ENCODE data around the gene TRAF7.

Gene TRAF7

DNA sequence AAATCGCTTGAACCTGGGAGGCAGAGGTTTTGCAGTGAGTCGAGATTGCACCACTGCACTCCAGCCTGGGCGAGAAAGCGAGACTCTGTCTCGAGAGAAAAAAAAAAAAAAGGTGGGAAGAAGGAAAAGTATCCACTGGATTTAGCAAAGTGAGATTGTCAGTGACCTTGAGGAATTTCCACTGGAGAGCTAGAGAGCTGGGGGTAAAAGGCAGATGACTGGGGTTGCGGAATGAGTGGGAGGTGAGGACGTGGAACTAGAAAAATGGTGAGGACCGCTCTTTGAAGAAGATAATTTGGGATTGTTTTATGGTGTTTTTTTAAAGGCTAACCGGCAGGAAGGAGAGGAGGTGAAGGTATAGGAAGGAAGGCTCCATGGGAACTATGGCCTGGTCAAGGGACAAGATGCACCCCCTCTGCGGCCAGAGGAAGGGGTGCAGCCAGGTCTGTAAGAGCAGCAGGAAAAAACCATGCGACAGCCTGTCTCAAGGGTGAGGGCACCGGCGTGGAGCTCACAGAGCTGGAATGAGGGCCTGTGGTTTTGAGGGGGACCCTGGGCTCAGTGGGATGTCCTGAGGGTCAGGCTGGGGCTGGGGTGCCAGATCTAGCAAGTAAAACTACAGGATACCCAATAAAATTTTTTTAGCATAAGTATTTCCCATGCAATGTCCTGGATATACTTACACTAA lies 49.0 kb downstream of the TRAF7 start:
- no peak for DNase-seq

DNA sequence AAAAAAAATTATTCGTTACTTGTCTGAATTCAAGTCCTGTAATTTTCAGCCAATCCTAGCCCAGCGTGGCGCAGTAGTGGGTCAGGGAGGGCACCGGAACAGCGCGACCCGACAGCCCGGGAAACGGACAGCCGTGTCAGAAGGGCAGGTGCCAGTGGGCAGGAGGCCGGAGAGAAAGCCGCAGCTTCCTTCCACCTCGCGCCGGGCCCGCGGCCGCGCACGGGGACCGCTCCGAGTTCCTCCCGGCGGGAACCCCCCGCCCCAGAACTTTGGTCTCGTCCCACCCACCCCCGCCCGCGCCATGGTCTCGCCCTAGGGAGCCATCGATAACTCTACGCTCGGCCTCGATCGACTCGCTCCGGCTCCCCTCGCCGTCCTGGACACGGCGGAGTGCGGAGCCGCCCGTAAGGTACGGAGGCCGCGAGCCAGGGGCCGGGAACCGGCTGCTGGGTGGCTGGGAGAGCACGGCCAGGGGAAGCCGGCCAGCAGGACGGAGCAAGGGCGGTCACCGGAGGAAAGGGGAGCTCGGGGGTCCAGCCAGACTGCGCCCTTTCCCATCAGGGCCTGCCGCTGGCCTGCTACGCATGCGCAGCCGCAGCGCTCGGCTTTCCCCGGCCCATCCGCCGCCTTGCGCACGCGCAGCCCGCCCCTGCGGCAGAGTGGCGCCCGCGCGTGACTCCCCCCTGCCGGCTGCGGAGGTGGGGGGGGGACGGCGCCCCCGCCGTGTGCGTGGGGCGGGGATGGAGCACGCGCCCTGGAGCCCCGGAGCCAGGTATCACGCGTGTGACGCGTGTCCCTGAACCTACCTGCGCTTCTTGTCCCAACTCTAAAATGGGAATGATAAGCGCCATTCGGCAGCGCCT lies 49.8 kb downstream of the TRAF7 start, which contains the start of gene MLST8:
Gene MLST8, plus strand, starts transcription at position 351 of the 863 bp plus-strand sequence. CDS start 632 bp downstream, outside the sequence.
- peak; percentile 78 to 95 (median 90) for DNase-seq

DNA sequence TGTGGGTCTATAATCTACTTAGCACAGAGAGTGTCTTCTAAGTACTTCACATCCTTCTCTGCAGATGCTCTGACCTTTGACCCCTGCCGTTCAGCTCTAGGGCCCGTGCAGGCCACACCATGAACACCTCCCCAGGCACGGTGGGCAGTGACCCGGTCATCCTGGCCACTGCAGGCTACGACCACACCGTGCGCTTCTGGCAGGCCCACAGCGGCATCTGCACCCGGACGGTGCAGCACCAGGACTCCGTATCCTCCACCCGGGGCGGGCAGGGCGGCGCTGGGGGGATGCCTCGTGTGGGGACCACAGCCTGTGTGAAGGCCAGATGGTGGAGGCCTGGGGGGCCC lies 50.4 kb downstream of the TRAF7 start:
- DNase-seq = no peak

DNA sequence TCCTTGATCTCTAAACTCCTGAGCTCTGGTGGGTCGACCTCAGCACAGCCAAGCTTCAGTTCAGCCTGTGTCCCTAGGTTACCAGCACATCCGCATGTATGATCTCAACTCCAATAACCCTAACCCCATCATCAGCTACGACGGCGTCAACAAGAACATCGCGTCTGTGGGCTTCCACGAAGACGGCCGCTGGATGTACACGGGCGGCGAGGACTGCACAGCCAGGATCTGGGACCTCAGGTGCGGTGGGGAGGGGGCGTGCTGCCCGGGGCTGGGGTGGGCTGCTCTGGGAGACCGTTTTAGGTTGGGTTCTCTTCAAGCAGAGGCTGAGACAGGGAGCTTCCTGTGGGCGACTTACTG lies 50.8 kb downstream of the TRAF7 start:
- no peak for DNase-seq

DNA sequence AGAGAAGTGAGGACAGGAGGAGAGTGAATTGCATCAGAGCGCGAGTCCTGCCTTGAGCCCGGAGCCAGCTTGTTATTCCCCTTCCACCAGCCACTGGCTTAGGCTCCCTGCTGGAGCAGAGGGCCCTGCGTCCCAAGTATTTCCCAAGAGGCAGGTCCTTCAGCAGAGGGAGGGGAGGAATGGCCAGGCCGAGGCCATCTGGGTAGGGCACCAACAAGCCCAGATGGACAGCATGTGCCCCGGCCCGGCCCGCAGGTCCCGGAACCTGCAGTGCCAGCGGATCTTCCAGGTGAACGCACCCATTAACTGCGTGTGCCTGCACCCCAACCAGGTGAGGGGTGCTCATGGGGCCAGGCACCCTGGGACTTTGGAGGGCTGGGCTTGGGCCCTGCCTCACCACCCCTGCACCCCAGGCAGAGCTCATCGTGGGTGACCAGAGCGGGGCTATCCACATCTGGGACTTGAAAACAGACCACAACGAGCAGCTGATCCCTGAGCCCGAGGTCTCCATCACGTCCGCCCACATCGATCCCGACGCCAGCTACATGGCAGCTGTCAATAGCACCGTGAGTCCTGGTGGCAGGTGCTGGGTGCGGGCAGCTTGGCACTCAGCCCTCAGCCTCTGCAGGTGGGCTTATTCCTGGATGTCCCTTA lies 51.3 kb downstream of the TRAF7 start:
- no peak for DNase-seq

DNA sequence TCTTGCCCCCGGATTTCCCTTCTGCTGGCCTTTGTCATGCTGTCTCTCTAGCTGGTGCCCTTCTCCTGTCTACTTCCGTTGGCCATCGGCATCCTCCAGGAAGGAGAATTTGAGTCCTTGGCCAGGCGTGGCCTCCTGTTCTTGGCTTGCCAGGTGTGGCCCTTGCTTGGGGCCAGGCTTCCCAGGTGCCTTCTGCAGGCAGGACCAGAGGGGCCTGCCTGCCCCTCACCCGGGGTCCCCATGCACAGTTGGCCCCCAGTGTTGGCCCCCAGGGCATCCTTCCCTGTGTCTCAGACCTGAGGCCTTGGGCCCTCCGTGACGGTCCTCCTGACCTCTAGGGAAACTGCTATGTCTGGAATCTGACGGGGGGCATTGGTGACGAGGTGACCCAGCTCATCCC lies 52.3 kb downstream of the TRAF7 start:
- DNase-seq = no peak

DNA sequence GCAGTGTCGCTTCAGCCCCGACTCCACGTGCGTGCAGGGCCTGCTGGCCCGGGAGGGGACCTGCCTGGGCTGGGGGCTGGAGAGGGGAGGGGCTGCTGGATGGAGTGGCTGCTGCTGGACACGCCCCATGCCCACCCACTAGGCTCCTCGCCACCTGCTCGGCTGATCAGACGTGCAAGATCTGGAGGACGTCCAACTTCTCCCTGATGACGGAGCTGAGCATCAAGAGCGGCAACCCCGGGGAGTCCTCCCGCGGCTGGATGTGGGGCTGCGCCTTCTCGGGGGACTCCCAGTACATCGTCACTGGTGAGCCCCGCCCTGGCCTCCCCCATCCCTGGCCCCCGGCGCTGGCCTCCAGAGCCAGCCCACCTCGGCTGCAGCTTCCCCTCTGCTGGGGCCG lies 52.7 kb downstream of the TRAF7 start:
- DNase-seq = no peak

DNA sequence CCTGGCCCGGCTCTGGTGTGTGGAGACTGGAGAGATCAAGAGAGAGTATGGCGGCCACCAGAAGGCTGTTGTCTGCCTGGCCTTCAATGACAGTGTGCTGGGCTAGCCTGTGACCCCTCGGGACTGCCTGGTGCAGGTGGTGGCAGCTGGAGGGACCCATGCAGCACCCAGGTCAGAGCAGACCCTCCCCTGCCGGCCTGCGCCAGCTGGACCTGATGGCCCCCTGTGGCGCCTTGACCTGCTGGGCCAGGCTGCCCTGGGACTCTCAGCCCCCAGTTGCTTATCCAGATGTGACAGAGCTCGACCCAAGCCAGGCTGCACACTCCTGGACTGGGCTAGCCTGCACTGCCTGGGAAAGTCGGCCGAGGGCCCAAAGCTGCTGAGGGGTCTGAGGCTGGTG lies 53.2 kb downstream of the TRAF7 start:
- no peak for DNase-seq

DNA sequence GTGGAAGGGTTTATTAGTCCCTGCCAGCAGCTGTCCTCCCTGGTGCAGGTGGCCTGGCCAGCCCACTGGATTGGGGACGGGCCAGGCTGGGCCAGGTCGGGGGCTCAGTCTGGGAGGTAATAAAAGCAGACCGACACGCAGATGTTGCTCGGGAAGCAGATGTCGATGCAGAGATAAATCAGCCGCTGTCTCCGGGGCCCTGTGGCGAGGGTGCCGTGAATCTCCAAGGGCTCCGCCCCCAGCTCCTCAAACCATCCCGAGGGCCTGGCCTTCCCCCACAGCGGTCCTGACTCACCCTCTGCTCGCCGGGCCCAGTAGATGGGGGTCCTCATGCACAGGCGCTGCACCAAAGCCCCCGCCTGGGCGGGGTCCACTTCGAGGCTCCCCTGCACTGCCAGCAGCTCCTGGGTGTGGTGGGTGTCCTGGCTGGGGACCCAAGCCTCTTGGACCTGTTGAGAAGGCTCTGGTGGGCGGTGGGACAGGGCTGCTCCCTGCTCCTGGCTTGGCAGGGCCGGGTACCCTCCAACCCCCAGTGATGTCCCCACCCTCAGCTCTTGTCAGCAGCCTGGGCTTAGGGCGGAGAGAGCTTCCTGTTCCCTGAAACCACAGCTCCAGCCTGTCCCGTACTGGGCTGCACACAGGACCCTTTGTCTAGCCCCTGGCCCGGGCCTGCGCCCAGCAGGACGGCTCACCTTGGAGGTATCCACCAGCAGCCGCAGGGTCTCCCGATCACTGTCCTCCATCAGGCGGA lies 53.9 kb downstream of the TRAF7 start:
- no peak for DNase-seq

DNA sequence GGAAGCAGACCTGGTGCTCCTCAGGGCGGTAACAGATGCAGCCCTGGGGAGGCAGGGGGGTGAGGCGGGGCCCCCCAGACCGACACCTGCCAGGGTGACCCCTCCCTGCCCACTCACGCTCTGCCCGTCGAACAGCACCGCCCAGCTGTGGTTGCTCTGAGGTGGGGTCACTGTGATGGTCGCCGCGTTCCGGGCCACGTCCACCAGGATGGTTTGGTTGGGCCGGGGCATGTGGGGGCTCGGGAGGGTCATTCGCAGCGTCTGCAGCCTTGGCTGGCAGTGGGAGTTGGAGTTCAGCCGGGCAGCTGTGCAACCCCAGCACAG lies 54.4 kb downstream of the TRAF7 start:
- no peak for DNase-seq

DNA sequence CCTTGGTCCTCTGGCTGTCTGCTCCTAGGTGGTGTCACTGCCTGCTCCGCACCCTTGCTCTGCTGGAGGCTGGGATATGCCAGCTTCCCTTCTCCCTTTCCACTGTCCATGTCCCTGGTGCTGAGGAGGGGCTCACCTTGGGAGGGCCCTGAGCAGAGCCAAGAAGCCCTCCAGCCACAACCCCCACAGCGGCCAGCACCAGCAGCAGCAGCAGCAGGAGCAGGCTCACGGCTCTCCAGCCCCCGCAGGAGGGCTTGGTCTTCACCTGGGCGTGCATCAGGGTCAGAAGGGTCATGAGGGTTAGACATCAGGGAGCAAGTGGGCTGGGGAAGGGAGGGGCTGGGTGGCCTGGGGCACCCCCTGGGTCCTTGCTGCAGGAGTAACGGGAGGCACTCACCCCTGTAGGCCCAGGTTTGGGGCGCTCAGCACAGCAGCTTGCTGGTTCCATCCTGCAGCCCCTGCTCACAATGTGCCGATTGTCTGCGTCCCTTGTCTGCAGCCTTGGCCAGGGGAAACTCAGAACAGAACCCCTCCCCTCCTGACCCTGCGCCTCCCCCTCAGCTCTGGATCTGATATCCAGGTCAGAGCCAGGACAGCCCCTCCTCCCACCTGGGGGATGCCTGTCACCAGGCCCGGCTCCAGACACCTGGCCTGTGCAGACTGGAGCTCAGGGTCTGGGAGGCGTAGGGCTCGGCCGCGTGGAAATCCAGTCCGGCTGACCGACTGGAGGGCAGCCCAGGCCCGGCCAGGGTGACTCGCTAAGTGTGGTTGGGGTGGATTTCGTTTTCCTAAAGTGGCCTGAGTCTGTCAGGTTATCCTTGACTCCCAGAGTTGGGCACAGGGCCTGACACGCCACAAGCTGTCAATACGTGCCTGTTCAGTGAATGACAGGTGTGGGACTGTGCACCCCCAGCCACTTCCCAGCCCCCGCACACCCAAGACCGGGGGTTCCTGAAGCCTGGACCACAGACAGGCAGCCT lies 55.1 kb downstream of the TRAF7 start, which contains the start of gene BRICD5:
Gene BRICD5, minus strand, starts transcription at position 478 of the 980 bp plus-strand sequence. Its CDS starts 30 bp downstream, at position 448.
- DNase-seq = no peak

DNA sequence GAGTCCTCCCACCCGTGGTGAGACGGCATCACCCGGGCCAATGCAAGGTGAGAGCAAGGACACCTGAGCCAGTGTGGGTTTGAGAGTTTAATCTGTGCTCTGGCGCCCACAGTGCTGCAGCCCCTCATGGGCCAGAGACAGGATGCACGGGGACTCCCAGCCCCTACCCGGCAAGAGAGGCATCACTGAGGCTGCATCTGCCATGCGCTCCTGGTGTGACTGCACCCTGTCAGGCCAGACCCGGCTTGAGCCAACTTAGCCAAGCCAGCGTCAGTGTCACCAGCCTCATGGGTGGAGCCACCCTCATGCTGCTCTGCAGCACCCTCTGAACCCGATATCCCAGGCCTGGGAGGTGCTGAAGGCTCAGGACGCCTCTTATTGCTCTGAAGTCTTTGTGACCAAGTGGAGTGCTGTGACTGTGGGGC lies 56.4 kb downstream of the TRAF7 start:
- no peak for DNase-seq

DNA sequence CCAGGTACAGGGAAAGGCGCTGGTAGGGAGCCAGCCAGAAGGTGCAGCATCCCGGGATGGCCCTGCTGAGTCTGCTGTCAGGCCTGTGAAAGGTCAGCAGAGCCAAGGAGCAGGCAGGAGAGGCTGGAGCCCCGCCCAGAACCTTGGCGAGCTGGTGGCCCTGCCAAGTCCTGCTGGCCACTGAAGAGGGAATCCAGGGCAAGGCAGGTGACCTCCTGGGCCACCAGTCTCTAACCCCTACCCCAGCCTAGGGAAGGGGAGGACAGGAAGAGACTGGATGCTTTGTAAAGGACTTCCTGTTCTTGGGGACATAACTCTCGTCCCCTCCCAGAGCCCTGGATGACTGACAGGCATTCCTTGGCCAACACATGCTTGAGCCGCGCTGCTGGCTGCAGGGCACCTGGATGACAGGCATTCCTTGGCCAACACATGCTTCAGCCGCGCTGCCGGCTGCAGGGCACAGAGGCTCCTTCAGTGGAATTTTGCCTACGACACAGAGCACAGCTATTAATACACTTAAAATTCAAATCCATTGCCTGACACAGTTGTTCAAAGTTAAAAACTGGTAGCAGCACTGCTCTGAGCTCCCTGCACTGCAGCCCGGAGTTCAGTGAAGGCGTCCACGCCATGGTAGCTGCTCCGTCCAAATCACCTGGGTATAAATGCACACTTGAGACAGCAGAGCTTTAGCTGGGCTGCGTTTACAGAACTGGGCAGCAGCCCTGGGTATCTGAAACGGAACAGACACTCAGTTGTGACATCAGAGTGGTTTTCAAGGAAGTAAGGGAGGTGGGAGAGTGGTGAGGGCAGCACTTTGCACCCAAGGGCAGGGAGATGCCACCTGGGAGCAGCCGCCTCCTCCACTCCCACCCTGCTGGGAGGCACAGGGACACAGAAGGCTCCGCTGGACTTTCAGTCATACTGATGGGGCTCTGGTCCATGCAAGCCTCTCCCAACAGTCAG lies 57.1 kb downstream of the TRAF7 start:
- no peak for DNase-seq

DNA sequence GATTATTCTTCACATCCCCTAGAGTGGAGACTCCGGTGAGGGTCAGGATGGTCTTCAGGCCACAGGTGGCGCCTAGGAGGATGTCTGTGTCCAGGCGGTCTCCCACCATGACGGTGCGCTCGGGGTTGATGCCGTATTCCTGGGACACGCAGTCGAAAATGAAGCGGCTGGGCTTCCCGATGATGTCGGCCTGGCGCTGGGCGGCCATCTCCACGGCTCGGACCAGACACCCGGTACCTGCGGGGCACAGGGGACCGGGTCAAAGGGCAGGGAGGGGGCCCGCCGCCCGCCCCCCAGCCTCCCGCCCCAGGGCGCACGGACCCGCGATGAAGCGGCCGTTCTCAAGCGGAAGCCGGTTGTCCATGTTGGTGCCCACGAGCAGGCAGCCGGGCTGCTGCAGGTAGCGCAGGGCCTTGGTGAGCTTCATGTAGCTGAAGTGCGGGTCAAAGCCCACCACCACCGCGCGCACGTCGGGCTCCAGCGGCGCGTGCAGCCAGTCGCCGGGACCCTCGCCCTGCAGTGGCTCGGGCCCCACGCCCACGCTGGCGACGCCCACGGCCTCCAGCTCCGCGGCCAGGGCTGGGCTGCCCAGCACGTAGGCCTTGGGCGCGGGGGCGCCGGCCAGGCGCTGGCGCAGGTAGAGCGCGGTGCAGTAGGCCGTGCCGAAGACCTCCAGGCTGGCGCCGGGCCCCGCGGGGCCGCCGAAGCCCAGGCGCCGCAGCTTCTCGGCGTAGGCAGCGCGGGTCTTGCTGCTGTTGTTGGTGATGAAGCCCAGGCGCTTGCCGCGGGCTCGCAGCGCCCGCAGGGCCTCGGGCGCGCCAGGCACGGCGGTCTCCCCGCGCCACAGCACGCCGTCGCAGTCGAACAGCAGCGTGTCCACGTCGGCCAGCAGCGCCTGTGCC lies 58.5 kb downstream of the TRAF7 start:
- peak in 1 of 5 experiments; percentile 41 for DNase-seq

DNA sequence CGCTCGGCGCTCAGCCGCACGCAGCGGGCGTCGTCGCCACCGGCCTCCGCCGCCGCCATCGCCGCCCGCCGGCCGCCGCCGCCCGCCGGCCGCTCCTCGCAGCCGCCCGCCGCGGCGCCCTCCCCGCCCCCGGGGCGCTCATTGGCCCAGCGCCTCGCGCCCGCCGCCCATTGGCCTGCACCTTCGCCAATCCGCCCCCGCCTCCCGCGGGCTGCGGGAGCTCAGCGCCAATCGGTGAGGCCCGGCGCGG lies 59.1 kb downstream of the TRAF7 start, which contains the start of gene PGP:
Gene PGP, minus strand, starts transcription at position 122 of the 250 bp plus-strand sequence. Its CDS starts 63 bp downstream, at position 59.
- DNase-seq = no peak

DNA sequence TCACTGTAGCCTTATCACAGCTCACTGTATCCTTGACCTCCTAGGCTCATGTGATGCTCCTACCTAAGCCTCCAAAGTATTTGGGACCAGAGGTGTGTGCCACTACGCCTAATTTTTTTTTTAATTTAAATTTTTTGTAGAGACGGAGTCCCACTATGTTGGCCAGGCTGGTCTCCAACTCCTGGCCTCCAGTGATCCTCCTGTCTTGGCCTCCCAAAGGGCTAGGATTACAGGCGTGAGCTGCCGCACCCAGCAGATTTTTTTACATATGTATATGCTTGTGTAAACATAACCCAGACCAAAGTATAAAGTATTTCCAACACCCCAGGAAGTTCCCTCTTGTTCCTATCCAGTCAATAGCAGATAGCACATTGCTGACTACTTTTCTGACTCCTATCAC lies 60.7 kb downstream of the TRAF7 start:
- DNase-seq = no peak

DNA sequence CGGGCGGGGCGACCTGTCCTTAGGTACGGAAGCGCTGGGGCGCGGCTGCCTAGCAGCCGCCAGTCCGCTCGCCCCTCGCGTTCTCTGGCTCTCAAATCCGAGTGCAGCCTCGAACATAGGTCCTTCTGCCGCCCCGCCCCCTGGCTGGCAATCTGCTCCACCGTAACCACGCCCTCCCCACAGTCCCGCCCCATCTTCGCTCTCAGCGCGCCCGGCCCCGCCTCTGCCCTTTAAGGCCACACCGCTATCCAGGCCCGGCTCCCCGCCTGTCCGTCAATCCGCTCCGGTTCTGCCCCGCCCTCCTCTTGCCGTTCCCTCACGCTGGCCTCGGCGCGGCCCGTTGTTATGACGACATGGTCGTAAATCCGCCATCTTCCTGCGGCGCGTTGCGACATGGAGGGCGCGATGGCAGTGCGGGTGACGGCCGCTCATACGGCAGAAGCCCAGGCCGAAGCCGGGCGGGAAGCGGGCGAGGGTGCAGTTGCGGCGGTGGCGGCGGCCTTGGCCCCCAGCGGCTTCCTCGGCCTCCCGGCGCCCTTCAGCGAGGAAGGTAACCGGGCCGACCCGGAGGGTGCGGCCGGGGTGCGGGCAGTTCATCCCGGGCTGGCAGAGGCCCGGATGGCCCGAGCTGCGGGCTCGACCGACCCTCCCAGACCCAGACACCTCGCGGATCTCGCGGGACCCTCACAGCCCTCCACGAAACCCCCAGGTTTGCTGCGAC lies 67.8 kb downstream of the TRAF7 start, which contains the start of gene E4F1:
Gene E4F1, plus strand, starts transcription at position 371 of the 721 bp plus-strand sequence. Its CDS starts 23 bp downstream, at position 394.
- peak; percentile 98 to 100 (median 99) for DNase-seq

DNA sequence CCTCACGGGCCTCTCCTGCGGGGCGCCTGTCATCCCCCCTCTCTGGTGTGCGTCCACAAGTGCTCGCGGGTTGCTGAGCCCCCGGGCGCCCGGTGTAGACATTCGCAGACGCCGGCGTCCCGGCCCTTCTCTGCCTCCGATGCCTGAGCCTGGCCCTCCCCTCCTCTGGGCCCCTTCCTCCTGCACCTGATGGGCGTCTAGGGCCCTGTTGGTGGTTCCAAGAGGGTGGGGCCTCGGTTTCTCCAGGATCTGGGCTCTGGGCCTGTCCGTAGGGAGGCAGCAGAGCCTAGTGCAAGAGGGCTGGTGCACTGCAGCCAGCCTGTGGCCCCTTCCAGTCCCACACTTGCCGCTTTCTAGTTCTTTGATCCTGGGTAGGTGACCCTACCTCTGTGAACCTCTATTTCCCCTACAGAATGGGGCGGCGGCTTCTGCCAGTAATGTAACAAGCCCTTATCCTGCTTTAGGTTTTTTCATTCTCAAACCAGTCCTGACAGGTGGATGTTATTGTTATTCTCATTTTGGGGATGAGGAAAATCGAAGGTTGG lies 68.4 kb downstream of the TRAF7 start:
- peak in 1 of 5 experiments; percentile 42 for DNase-seq

Data from T-helper 2 cell (primary cell).